Duodenal mucosa (tissue), 2 donors: ENCODE results near the gene DSCAML1.
"Not testable (repeated sequence)": the region's sequence is repeated elsewhere in the genome, so short reads cannot be mapped to it uniquely, and the experiment has no call there.

Experiments
- H3K27ac ChIP-seq: one replicate; pipeline ENCODE4 v1.7.0; 2013; ENCODE audit warnings: low read depth, low read length
- H3K27me3 ChIP-seq, 2 donors: one replicate each; pipeline ENCODE4 v1.7.0; 2013; ENCODE audit warnings: low read length in 2 of 2, control low read depth in 1 of 2; ENCODE audit not compliant: insufficient read depth in 2 of 2, control insufficient read depth in 1 of 2
- H3K36me3 ChIP-seq, 2 donors: one replicate each; pipeline ENCODE4 v1.7.0; 2013; ENCODE audit warnings: low read length in 2 of 2, control low read depth in 1 of 2; ENCODE audit not compliant: insufficient read depth in 2 of 2, control insufficient read depth in 1 of 2
- H3K4me1 ChIP-seq, 2 donors: one replicate each; pipeline ENCODE4 v1.7.0; 2013; ENCODE audit warnings: low read length in 2 of 2, control low read depth in 1 of 2; ENCODE audit not compliant: insufficient read depth in 2 of 2, control insufficient read depth in 1 of 2
- H3K4me3 ChIP-seq, 2 donors: one replicate each; pipeline ENCODE4 v1.7.0; 2013; ENCODE audit warnings: low read length in 2 of 2, low read depth in 1 of 2
- H3K9ac ChIP-seq, 2 donors: one replicate each; pipeline ENCODE4 v1.7.0; 2013; ENCODE audit warnings: low read length in 2 of 2, low read depth in 1 of 2
- H3K9me3 ChIP-seq, 2 donors: one replicate each; pipeline ENCODE4 v1.7.0; 2013; ENCODE audit warnings: low read length in 2 of 2, control low read depth in 1 of 2; ENCODE audit not compliant: control insufficient read depth in 1 of 2

DSCAML1 gene

DNA sequence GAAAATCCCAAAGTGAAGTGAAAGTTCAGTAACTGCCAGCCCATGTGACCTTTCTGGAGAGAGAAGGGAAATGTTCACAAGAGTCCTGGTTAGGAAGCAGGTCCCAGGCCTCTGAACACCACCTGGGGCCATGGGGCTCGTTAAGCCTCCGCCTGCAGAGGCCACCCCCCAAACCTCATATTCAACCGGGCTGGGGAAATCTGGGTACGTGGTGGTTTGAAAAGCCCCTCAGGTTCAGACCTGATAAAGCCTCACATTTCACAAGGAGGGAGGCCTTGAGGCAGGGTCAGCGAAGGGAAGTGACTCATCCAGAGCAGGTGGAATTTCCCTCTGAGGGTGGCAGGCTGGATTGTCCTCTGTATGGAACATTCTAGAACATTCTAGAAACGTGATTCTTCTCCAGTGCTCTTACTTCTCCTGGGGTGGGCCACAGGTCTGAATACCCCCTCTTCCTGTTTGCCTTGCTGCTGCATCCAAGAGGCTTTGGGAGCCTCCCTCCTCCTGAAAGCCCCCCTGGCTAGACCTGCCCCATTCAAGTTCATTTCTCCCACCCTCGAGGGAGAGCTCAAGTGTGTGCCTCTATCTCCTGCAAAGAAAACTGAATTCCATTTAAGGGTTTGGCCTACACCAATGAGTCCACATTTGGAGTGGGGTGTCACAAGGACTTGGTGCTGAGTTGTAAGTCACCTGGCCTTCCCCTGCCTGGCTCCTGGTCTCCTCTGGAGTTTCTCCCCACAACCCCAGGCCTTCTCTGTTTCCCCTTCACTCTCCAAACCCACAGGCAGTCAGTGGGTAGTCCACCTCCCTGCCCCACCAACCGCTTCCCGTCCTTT lies 21.2 kb upstream of the DSCAML1 start:
- Histone ChIP-seq H3K27me3 (no peaks in the 10 kb centered on the region), H3K36me3 (no peaks in the 10 kb centered on the region), H3K27ac (no peak overlapping the region), H3K4me3 (no peak overlapping the region), H3K4me1 (peaks cover 46 to 60% of the 10 kb centered on the region in 2 donors), H3K9ac (no peak overlapping the region), H3K9me3 (no peaks in the 10 kb centered on the region)

- peaks cover 46 to 60% of the 10 kb centered on the region in 2 donors for H3K4me1 ChIP-seq
- peak overlapping the region in 1 of 2 donors; percentile 9 for H3K9ac ChIP-seq
- peak overlapping the region; percentile 4 for H3K27ac ChIP-seq
- no peaks in the 10 kb centered on the region for H3K27me3 ChIP-seq
- H3K4me3 ChIP-seq = peak overlapping the region in 1 of 2 donors; percentile 33
- no peaks in the 10 kb centered on the region for H3K9me3 ChIP-seq
- no peaks in the 10 kb centered on the region for H3K36me3 ChIP-seq
Observed at GRCh38 chr11:117817368-117818040, 20.5 kb upstream of the DSCAML1 start.

GRCh38 chr11:117816846-117817367 lies 19.9 kb upstream of the DSCAML1 start:
- H3K27me3 ChIP-seq = no peaks in the 10 kb centered on the region
- no peaks in the 10 kb centered on the region for H3K36me3 ChIP-seq
- H3K9ac ChIP-seq = peak overlapping the region in 1 of 2 donors; percentile 9
- no peak overlapping the region for H3K4me3 ChIP-seq
- peaks cover 46 to 54% of the 10 kb centered on the region in 2 donors for H3K4me1 ChIP-seq
- no peaks in the 10 kb centered on the region for H3K9me3 ChIP-seq
- peak overlapping the region; percentile 4 for H3K27ac ChIP-seq

GRCh38 chr11:117816151-117816741 lies 19.2 kb upstream of the DSCAML1 start:
- Histone ChIP-seq H3K9ac (peak overlapping the region in 1 of 2 donors; percentile 2), H3K27me3 (no peaks in the 10 kb centered on the region), H3K4me1 (peaks cover 46 to 51% of the 10 kb centered on the region in 2 donors), H3K36me3 (no peaks in the 10 kb centered on the region), H3K27ac (peak overlapping the region; percentile 50), H3K4me3 (peak overlapping the region in 1 of 2 donors; percentile 10), H3K9me3 (no peaks in the 10 kb centered on the region)

- Histone ChIP-seq H3K27ac (peak overlapping the region; percentile 65), H3K9me3 (no peaks in the 10 kb centered on the region), H3K36me3 (no peaks in the 10 kb centered on the region), H3K4me1 (peaks cover 45 to 48% of the 10 kb centered on the region in 2 donors), H3K9ac (peak overlapping the region in 1 of 2 donors; percentile 1), H3K27me3 (no peaks in the 10 kb centered on the region), H3K4me3 (peak overlapping the region in 1 of 2 donors; percentile 4)
Observed at GRCh38 chr11:117815262-117815803, 18.3 kb upstream of the DSCAML1 start.

GRCh38 chr11:117814766-117815261 lies 17.8 kb upstream of the DSCAML1 start:
- peak overlapping the region in 1 of 2 donors; percentile 1 for H3K9ac ChIP-seq
- H3K36me3 ChIP-seq = no peaks in the 10 kb centered on the region
- H3K27me3 ChIP-seq = peaks cover 1% of the 10 kb centered on the region in 2 donors
- H3K4me1 ChIP-seq = peaks cover 39 to 44% of the 10 kb centered on the region in 2 donors
- H3K9me3 ChIP-seq = no peaks in the 10 kb centered on the region
- H3K27ac ChIP-seq = peak overlapping the region; percentile 65
- peak overlapping the region; percentile 4 to 26 for H3K4me3 ChIP-seq

DNA sequence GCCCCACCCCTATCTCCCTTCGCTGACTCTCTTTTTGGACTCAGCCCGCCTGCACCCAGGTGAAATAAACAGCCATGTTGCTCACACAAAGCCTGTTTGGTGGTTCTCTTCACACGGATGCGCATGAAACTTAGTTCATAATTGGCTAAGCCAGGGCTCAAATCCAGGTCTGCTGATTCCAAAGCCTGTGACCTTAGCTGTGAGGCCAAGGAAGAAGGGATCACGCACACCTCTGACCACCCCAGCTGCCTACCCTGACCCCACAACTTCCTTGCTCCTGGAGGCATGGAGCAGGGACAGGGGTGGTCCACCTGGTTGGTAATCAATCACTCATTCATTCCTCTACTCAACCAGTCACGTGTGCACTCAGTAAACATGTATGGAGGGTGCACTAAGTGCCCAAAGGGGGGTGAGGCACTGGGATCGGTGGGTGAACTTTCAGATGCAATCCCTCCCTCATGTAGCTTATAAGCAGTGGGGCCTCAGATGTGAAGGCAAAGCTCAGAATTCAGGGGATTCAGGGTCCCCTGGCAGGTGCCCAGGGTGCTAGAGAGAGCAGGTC lies 17.3 kb upstream of the DSCAML1 start:
- H3K4me3 ChIP-seq = peak overlapping the region in 1 of 2 donors; percentile 26
- H3K4me1 ChIP-seq = peaks cover 34 to 44% of the 10 kb centered on the region in 2 donors
- H3K36me3 ChIP-seq = no peaks in the 10 kb centered on the region
- H3K27ac ChIP-seq = no peak overlapping the region
- no peaks in the 10 kb centered on the region for H3K9me3 ChIP-seq
- peaks cover 4 to 5% of the 10 kb centered on the region in 2 donors for H3K27me3 ChIP-seq
- H3K9ac ChIP-seq = no peak overlapping the region

DNA sequence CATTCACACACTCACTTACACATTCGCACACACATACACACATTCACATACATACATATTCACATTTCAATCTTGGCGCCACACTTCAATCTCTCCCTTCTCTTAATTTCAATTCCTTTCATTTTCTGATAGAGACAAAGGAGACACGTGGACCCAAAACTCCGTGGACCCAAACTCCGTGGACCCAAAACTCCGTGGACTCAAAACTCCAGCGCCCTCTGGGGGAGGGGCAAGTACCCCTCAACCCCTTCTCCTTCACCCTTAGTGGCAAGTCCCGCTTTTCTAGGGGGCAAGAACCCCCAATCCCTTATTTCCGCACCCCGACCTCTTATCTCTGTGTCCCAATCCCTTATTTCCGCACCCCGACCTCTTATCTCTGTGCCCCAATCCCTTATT lies 13.0 kb upstream of the DSCAML1 start:
- not testable (repeated sequence) for H3K27ac ChIP-seq, H3K9me3 ChIP-seq, H3K27me3 ChIP-seq, H3K36me3 ChIP-seq, H3K4me3 ChIP-seq, H3K9ac ChIP-seq
- peaks cover 9 to 23% of the 10 kb centered on the region in 2 donors for H3K4me1 ChIP-seq

DNA sequence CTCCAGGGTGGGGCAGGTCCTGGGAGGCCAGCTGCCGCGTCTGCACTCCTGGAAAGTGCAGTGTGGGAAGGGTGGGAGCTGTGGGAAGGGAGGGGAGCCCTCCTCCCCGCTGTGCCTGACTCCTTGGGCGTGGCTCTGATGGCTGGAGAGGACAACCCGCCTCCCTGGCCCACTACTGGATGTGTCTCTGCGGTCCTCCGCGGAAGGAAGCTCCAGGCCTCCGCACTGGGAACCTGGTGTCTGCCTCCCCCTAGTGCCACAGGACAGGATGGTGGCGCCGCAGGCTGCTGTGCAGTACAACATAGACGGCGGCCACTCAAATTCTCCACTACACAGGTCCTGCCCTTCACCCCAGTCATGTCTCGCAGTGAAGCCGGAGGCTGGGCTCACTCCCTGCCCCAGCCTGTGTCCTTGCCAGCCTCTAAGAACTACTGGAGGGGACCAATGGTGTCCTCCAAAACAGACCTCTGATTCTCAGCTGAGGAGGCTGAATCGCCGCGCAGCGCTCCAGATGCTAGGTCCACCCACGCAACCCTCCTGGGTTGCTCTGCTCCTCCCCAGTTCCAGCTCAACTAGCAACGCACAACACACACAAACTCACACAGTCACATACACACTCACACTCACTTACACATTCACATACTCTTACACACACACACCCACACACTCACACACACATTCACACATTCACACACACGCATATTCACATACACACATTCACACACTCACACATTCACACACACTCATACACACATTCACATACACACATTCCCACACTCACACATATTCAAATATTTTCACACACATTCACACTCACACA lies 12.4 kb upstream of the DSCAML1 start:
- peaks cover 3 to 16% of the 10 kb centered on the region in 2 donors for H3K4me1 ChIP-seq
- no peak overlapping the region for H3K9ac ChIP-seq
- no peak overlapping the region for H3K4me3 ChIP-seq
- peaks cover 5 to 9% of the 10 kb centered on the region in 2 donors for H3K27me3 ChIP-seq
- H3K36me3 ChIP-seq = no peaks in the 10 kb centered on the region
- H3K9me3 ChIP-seq = no peaks in the 10 kb centered on the region
- H3K27ac ChIP-seq = no peak overlapping the region
